ENCODE data around the gene TANGO6. TPM values are rescaled to one million over a fixed set of nuclear protein-coding genes. Genes with fewer than 3 reads are reported as not detected.
"Not testable (repeated sequence)": the region's sequence is repeated elsewhere in the genome, so short reads cannot be mapped to it uniquely, and the experiment has no call there.

Gene TANGO6
- total RNA-seq, 2 donors from 2014 or later = 23.8 to 38.4 TPM

- no peaks in the 10 kb centered on the region for H3K9me3 Mint-ChIP-seq
- ATAC-seq (no peak), DNase-seq (ENCODE audit: low spot score in 2 of 2) (no peak)
These were observed 205.2 kb downstream of the TANGO6 start for GRCh38 chr16:69048328-69049120.

GRCh38 chr16:69049146-69049545 lies 205.8 kb downstream of the TANGO6 start:
- Mint-ChIP-seq H3K27ac (no peak overlapping the region), H3K36me3 (no peaks in the 10 kb centered on the region), H3K9me3 (no peaks in the 10 kb centered on the region)
- ATAC-seq = no peak
- DNase-seq (ENCODE audit: low spot score in 2 of 2) = no peak

More at GRCh38 chr16:69048328-69049120, 205.2 kb downstream of the TANGO6 start:
- H3K36me3 Mint-ChIP-seq = no peaks in the 10 kb centered on the region
- no peak overlapping the region for H3K27ac Mint-ChIP-seq

- Mint-ChIP-seq H3K27ac (no peak overlapping the region), H3K9me3 (no peaks in the 10 kb centered on the region), H3K36me3 (no peaks in the 10 kb centered on the region)
- no peak for ATAC-seq
- no peak for DNase-seq (ENCODE audit: low spot score in 2 of 2)
These were observed 206.5 kb downstream of the TANGO6 start for GRCh38 chr16:69049603-69050375.

- not testable (repeated sequence) for DNase-seq (ENCODE audit: low spot score in 2 of 2); H3K9me3 Mint-ChIP-seq; H3K27ac Mint-ChIP-seq; H3K36me3 Mint-ChIP-seq; ATAC-seq
These were observed 208.1 kb downstream of the TANGO6 start for GRCh38 chr16:69051517-69051830.

- no peak for DNase-seq (ENCODE audit: low spot score in 2 of 2)
- no peaks in the 10 kb centered on the region for H3K36me3 Mint-ChIP-seq
These were observed 211.7 kb downstream of the TANGO6 start for GRCh38 chr16:69055008-69055407.

GRCh38 chr16:69055980-69056379 lies 212.6 kb downstream of the TANGO6 start:
- H3K27ac Mint-ChIP-seq = no peak overlapping the region
- DNase-seq (ENCODE audit: low spot score in 2 of 2) (no peak), ATAC-seq (no peak)
- H3K9me3 Mint-ChIP-seq = no peaks in the 10 kb centered on the region
- no peaks in the 10 kb centered on the region for H3K36me3 Mint-ChIP-seq

More at GRCh38 chr16:69055008-69055407, 211.7 kb downstream of the TANGO6 start:
- no peak for ATAC-seq
- no peaks in the 10 kb centered on the region for H3K9me3 Mint-ChIP-seq
- H3K27ac Mint-ChIP-seq = no peak overlapping the region

GRCh38 chr16:69056421-69056820 lies 213.1 kb downstream of the TANGO6 start:
- H3K27ac Mint-ChIP-seq = no peak overlapping the region
- no peaks in the 10 kb centered on the region for H3K36me3 Mint-ChIP-seq
- H3K9me3 Mint-ChIP-seq = no peaks in the 10 kb centered on the region
- ATAC-seq (no peak), DNase-seq (ENCODE audit: low spot score in 2 of 2) (no peak)

GRCh38 chr16:69057400-69058378 lies 214.4 kb downstream of the TANGO6 start:
- DNase-seq (ENCODE audit: low spot score in 2 of 2) = no peak
- no peak for ATAC-seq
- H3K9me3 Mint-ChIP-seq = no peaks in the 10 kb centered on the region
- H3K27ac Mint-ChIP-seq = peak overlapping the region; percentile 58 to 59
- no peaks in the 10 kb centered on the region for H3K36me3 Mint-ChIP-seq

GRCh38 chr16:69063491-69063890 lies 220.2 kb downstream of the TANGO6 start:
- ATAC-seq; DNase-seq (ENCODE audit: low spot score in 2 of 2); H3K36me3 Mint-ChIP-seq; H3K27ac Mint-ChIP-seq; H3K9me3 Mint-ChIP-seq: not testable (repeated sequence)

GRCh38 chr16:69064124-69064763 lies 220.9 kb downstream of the TANGO6 start:
- Mint-ChIP-seq H3K27ac (no peak overlapping the region), H3K36me3 (no peaks in the 10 kb centered on the region), H3K9me3 (no peaks in the 10 kb centered on the region)
- ATAC-seq = no peak
- no peak for DNase-seq (ENCODE audit: low spot score in 2 of 2)

- no peaks in the 10 kb centered on the region for H3K36me3 Mint-ChIP-seq
- no peaks in the 10 kb centered on the region for H3K9me3 Mint-ChIP-seq
- no peak overlapping the region for H3K27ac Mint-ChIP-seq
- ATAC-seq (no peak), DNase-seq (ENCODE audit: low spot score in 2 of 2) (no peak)
These were observed 221.5 kb downstream of the TANGO6 start for GRCh38 chr16:69064764-69065313.

- Mint-ChIP-seq H3K9me3 (no peaks in the 10 kb centered on the region), H3K27ac (peak overlapping the region in 1 of 2 donors; percentile 44), H3K36me3 (no peaks in the 10 kb centered on the region)
- ATAC-seq (no peak), DNase-seq (ENCODE audit: low spot score in 2 of 2) (no peak)
These were observed 226.2 kb downstream of the TANGO6 start for GRCh38 chr16:69069504-69069903.

- H3K27ac Mint-ChIP-seq = no peak overlapping the region
- DNase-seq (ENCODE audit: low spot score in 2 of 2) (no peak), ATAC-seq (no peak)
- H3K36me3 Mint-ChIP-seq = no peaks in the 10 kb centered on the region
- no peaks in the 10 kb centered on the region for H3K9me3 Mint-ChIP-seq
These were observed 227.7 kb downstream of the TANGO6 start for GRCh38 chr16:69071036-69071435.

GRCh38 chr16:69072640-69072974 lies 229.3 kb downstream of the TANGO6 start:
- DNase-seq (ENCODE audit: low spot score in 2 of 2) (no peak), ATAC-seq (no peak)
- H3K9me3 Mint-ChIP-seq = no peaks in the 10 kb centered on the region
- peak overlapping the region in 1 of 2 donors; percentile 52 for H3K27ac Mint-ChIP-seq
- no peaks in the 10 kb centered on the region for H3K36me3 Mint-ChIP-seq

- H3K27ac Mint-ChIP-seq = no peak overlapping the region
- no peaks in the 10 kb centered on the region for H3K9me3 Mint-ChIP-seq
- DNase-seq (ENCODE audit: low spot score in 2 of 2) (no peak), ATAC-seq (no peak)
- H3K36me3 Mint-ChIP-seq = no peaks in the 10 kb centered on the region
These were observed 229.9 kb downstream of the TANGO6 start for GRCh38 chr16:69073181-69073702.

- ATAC-seq (no peak), DNase-seq (ENCODE audit: low spot score in 2 of 2) (no peak)
- Mint-ChIP-seq H3K9me3 (no peaks in the 10 kb centered on the region), H3K27ac (no peak overlapping the region), H3K36me3 (no peaks in the 10 kb centered on the region)
These were observed 233.9 kb downstream of the TANGO6 start for GRCh38 chr16:69077251-69077650.

Measured in activated naive CD4-positive, alpha-beta T cell treated with anti-CD3 and anti-CD28 coated beads, Interleukin-2, amount 50 U/mL, for 72 hours (primary cell).